Fibroblast of skin of right quadriceps (primary cell): ENCODE measurements around the gene DNA2.
"Not testable (repeated sequence)": the region's sequence is repeated elsewhere in the genome, so short reads cannot be mapped to it uniquely, and the experiment has no call there.

Experiments
- DNase-seq: peaks from one replicate; pipeline ENCODE4 v3.0.0-alpha.2; 2013

DNA2 gene, protein sequence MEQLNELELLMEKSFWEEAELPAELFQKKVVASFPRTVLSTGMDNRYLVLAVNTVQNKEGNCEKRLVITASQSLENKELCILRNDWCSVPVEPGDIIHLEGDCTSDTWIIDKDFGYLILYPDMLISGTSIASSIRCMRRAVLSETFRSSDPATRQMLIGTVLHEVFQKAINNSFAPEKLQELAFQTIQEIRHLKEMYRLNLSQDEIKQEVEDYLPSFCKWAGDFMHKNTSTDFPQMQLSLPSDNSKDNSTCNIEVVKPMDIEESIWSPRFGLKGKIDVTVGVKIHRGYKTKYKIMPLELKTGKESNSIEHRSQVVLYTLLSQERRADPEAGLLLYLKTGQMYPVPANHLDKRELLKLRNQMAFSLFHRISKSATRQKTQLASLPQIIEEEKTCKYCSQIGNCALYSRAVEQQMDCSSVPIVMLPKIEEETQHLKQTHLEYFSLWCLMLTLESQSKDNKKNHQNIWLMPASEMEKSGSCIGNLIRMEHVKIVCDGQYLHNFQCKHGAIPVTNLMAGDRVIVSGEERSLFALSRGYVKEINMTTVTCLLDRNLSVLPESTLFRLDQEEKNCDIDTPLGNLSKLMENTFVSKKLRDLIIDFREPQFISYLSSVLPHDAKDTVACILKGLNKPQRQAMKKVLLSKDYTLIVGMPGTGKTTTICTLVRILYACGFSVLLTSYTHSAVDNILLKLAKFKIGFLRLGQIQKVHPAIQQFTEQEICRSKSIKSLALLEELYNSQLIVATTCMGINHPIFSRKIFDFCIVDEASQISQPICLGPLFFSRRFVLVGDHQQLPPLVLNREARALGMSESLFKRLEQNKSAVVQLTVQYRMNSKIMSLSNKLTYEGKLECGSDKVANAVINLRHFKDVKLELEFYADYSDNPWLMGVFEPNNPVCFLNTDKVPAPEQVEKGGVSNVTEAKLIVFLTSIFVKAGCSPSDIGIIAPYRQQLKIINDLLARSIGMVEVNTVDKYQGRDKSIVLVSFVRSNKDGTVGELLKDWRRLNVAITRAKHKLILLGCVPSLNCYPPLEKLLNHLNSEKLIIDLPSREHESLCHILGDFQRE

DNA sequence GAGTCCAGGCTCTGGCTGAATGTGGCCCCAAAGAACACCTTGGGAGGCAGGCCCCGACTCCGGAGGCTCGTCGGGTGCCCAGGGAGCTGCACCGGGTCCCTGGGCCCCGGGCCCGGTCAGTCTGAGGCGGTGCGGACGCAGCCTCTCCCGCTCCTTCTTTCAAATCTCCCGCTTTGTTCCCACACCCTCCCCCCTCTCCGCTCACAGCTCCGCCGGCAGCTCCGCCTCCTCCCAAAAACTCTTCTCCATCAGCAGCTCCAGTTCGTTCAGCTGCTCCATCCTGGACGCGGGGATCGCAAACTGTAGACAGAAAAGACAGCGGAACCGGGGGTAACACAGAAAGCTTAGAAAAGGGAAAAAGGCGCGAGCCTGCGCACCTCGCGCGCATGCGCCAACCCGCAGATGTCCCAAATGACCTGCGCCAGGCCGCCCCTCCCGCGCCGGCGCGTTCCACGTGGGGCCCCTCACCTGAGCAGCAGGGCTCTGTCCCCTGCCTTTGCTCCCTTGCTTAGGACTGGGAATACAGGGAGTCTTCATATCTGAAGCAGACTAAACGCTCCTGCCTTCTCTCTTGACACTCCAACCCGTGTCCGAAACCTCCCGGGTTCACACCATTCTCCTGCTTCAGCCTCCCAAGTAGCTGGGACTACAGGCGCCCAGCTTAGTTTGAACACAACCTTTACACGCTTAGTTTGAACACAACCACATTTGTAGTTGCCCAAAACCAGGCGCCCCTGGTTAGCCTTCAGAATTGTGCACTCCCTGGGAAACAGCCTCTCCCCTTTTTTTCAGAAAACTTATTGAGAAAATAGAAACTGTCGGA lies at the start of gene DNA2:
TSS of gene DNA2 (minus strand) at position 388 of the 823 bp plus-strand sequence. CDS start at position 279, 109 bp downstream.
- DNase-seq, result peak; percentile 77

DNA sequence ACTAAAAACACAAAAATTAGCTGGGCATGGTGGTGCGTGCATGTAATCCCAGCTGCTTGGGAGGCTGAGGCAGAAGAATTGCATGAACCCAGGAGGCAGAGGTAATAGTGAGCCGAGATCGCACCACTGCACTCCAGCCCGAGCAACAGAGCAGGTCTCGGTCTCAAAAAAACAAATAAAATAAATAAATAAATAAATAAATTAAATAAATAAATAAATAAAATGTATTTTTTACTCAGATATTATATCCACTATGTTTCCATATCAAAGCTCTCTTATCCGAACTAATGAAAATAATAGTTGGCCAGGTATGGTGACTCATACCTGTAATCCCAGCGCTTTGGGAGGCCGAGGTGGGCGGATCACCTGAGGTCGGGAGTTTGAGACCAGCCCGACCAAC lies 46.8 kb upstream of the DNA2 start:
- DNase-seq, result not testable (repeated sequence)

DNA sequence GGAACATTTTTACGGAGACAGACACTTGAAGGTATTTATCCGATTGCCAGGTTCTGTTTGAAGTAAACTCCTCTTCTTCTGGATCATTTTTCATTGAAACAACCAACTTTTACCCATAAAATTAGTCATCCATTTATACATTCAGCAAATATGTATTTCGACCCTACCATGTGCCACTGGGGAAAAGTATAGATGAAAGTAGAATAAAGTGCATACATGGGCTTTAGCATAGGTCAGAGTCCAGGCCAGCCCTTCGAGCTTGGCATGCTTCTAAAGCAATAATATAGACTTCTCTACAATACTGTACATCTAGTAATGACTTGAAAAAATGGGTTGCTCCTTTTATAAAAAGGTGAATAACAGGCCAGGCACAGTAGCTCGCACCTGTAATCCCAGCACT lies 45.4 kb upstream of the DNA2 start:
- peak; percentile 37 for DNase-seq

DNA sequence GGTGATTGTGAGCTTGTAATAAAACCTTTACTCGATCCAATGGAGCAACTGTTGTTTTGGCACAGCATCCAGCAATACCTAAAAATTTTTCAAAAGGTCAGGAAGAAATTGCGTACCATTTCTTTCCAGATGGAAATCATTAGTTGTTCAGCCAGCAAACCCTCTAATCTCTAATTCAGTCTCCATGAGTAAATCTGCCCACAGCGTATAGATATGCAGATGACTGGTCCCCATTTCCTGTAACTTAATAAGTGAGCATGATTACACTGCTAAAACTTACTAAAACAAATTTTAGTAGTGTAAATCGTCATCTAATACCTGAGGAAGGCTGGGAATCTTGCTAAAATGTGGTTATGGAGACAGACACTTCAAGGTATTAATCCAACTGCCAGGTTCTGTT lies 45.0 kb upstream of the DNA2 start:
- peak; percentile 87 for DNase-seq

DNA sequence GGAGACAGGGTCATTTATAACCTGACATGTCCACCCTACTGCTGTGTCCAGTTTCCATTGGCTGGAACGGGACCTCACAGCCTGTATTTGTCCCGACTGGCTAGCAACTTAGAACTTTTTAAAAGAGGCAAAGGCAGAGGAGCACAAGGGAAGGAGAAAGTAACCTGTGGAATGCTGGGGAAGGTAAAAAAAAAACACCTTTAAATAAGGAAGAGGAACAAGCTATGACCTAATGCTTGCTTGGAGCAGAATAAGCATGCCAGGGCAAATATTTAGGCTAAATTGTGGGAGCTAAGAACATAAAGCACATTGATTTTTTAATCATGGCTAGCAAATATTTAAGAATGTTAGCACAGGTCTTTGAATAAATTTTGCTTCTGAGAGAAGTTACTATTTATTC lies 44.4 kb upstream of the DNA2 start:
- DNase-seq, result not testable (repeated sequence)

DNA sequence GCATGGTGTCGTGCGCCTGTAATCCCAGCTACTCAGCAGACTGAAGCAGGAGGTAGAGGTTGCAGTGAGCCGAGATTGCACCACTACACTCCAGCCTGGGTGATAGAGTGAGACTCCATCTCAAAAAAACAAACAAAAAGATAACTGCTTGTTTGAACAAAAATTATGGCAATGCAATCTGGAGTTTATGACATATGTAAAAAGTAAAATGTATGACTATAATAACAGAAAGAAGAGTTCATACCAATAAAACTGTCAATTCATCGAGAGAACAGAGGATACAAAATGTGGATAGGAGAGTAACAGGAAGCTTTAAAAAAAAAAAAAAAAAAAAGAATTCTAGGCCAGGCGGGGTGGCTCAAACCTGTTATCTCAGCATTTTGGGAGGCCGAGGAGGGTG lies 36.3 kb upstream of the DNA2 start:
- no peak for DNase-seq

DNA sequence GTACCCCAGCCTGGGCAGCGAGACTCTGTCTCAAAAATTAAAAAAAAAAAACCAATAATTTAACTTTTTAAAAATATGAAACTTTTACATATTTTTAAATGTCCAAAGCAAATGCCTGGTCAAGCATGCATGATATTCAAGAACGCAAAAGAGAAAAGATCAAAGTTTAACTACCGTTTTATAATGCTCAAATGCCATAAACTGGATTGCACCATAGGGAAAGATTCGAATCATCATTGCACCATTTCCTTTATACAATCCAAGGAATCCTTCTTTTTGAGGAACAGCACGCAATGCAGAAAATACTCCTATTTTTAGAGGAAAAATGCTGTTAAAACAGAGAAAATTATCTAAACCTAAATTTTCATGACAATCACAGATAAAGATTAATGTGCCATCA lies 34.6 kb upstream of the DNA2 start:
- DNase-seq, result peak; percentile 17

DNA sequence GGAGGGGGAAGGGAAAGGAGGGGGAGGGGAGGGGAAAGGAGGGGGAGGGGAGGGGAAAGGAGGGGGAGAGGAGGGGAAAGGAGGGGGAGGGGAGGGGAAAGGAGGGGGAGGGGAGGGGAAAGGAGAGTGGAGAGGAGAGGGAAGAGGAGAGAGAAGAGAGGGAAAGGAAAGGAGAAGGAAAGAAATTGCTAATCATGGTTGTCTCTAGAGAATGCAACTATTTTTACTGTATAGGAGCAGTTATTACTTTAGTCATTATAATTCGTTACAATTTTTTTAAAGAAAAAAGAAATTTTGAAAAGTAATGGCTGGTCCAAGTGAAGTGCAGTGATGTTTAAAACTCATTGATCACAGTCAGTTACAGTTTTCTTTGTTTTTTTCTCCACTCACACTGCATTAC lies 31.1 kb upstream of the DNA2 start:
- no peak for DNase-seq

DNA sequence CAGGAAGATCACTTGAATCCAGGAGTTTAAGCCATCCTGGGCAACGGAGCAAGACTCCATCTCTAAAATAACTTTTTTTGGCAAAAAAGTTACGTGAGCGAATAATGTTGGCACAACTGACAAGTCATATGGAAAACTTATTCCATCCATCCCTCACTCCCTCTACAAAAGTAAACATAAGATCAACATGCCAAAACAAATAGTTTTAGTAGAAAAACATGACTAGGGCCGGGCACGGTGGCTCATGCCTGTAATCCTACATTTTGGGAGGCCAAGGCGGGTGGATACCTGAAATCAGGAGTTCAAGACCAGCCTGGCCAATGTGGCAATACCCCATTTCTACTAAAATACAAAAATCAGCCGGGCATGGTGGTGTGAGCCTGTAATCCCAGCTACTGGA lies 29.9 kb upstream of the DNA2 start:
- no peak for DNase-seq

DNA sequence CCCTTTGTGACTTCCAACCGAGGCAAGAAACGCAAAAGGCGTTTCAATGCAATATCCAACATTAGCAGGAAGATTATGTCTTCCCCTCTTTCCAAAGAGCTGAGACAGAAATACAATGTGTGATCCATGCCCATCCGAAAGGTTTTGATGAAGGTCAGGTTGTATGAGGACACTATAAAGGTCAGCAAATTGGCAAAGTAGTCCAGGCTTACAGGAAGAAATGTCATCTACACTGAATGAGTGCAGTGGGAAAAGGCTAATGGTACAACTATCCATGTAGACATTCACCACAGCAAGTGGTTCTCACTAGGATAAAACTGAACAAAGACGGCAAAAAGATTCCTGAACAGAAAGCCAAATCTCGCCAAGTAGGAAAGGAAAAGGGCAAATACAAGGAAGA lies 27.8 kb upstream of the DNA2 start:
- DNase-seq, result no peak

DNA sequence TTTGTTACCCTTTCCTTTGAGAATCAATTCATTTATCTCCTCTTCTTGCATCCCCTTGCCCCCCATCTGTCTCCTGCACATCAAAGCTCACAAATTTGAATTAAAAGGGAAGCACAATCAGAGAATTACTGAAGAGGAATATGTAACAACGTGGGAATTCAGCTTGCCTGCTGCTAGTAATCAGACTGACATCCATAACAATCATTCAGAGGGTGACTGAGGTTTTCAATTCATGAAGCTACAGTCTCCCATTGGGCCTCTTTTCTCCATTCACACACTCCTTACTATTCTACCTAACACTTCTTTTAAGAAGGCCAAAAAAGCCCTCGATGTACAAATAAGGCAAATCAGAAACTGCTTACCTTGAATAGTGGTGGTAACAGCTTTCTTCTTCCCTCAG lies 24.3 kb upstream of the DNA2 start:
- DNase-seq, result no peak

DNA sequence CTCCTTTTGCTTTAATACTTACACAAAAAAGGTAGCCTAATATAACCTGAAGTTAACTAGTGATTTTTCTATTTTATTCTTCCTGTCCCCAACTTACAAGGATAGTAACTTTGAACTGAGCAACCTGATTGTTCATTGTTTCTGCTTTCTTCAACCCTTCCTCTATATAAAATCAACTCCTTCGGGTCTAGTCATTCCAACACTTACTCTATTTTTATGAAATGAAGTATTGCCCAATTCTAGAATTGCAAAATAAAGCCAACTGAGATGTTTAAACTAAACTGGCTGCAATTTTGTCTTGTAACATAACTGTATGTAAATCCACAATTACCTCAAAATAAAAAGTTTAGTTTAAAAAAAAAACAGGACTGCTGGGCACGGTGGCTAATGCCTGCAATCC lies 20.3 kb upstream of the DNA2 start:
- DNase-seq, result no peak

DNA sequence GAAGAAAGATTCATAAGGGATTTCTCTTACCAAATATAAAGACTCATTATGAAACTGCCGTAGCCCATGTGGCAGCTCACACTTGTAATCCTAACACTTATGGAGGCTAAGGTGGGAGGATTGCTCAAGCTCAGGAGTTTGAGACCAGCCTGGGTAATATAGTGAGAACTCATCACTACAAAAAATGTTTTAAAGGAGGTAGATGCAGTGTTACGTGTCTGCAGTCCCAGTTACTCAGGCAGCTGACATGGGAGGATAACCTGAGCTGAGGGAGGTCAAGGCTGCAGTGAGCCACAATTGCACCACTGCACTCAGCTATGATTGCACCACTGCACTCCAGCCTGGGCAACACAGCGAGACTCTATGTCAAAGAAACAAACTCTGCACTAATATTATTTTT lies 18.1 kb upstream of the DNA2 start:
- DNase-seq, result no peak

DNA sequence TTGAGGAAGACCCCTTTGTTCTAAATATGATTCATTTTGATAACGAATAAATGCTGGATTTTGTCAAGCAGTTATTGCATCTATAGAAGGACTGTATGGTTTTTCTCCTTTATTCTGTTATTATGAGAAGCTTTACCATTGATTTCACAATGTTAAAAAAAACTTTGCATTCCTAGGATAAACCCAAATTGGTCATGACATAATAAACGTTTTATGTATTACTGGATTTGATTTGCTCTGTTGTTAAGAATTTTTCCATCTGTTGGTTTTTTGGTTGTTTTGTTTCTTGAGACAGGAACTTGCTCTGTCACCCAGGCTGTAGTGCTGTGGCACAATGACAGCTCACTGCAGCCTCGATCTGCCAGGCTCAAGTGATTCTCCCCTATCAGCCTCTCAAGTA lies 2.2 kb upstream of the DNA2 start:
- no peak for DNase-seq

DNA sequence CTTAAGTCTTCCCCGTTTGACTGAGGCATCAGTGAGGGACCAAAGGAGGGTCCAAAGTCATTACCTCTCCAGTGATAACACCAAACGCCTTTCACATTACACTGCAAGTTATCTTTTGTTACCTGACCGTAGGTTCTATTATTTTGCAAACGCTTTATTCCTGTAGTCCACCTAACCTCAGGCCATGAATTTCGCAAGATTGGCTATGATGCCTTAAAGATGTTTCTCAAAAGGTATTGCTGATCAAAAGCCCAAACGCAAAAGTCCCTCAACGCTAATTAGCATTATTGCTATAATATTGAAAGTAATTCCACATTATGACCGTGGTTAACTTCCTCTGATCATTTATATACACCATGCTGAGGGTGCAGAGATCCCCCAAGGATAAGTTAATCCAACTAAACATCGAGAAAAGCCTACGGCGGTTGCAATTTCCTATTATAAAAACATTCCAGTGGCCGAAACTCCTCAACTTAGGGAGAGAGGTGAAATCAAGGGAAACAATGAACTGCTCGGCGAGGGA lies 649 bp downstream of the DNA2 start:
- DNase-seq, result no peak

DNA sequence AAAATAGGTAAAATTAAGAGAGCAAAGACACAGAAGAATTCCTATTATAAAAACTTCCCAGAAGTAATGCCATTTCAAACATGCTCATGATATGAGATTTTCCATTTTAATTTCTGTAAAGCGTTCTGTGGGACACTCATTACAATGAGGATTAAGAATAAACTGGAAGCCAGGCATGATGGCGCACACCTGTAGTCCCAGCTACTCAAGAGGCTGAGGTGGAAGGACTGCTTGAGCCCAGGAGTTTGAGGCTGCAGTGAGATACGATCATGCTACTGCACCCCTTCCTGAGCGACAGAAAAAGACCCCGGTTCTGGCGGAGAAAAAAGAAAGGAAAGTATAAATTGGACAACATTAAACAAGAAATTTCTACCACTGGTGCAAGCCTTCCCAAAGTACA lies 1.5 kb downstream of the DNA2 start:
- DNase-seq, result no peak

DNA sequence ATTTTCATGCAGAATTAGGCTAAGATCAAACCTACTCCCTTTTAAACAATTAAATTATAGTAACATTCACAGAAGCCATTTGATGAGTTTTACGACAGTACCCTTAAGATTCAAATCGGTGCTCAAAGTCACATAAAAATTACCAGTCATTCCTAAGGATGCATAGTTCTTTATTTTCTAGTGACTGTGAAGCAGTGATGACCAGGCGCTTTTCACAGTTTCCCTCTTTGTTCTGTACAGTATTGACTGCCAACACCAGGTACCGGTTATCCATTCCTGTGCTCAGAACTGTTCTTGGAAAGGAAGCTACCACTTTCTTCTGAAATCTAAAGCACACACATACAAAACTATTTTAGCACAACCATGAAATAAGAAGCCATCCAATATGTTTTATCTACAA lies 1.9 kb downstream of the DNA2 start:
- no peak for DNase-seq

DNA sequence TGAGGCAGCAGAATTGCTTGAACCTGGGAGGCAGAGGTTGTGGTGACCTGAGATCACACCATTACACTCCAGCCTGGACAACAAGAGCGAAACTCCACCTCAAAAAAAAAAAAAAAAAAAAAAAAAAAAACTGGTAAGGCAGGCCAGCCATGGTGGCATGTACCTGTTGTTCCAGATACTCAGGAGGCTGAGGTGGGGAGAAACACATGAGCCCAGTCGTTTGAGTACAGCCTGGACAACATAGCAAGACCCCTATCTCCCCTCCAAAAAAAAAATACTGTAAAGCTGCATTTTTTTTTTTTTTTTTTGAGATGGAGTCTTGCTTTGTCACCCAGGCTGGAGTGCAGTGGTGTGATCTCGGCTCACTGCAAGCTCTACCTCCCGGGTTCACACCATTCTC lies 7.0 kb downstream of the DNA2 start:
- DNase-seq, result not testable (repeated sequence)

DNA sequence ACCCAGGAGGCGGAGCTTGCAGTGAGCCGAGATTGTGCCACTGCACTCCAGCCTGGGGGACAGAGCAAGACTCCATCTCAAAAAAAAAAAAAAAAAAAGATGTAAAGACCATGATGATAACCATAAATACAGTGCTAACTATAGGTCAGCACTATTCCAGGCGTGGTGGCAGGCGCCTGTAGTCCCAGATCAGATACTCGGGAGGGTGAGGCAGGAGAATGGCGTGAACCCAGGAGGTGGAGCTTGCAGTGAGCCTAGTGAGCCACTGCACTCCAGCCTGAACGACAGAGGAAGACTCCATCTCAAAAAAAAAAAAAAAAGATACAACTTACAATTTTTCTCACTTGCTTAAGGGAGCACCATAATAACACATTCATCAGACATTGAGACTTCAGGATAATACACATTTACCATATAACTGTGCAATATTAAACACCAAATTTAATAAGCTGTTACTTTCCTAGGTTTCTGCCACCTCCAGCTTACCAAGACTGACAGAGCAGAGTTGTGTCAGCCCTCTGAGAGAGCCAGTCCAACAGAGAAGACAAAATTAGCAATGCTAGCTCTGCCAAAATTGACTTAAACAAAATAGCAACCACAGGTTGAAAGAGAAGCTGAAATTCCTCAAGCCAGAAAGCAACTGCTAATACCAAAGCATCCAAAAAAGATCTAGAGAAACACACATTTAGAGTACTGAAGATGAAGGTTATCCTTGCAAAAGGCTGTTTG lies 8.2 kb downstream of the DNA2 start:
- DNase-seq, result no peak

DNA sequence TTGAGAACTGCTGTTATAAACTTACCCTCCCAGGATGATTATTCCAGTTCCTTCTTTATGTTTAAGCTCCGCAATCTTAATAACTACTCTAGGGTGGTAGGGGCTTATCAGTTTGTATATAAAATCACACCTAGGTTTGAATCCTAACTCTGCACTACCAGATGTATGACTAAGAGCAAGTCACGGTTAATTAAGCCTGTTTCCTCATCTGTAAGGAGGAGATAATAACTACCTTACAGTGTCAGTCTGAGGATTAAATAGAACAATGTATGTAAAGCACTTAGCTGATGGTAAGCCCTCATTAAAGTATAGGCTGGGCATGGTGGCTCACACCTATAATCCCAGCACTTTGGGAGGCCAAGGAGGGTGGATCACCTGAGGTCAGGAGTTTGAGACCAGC lies 9.2 kb downstream of the DNA2 start:
- DNase-seq, result no peak

DNA sequence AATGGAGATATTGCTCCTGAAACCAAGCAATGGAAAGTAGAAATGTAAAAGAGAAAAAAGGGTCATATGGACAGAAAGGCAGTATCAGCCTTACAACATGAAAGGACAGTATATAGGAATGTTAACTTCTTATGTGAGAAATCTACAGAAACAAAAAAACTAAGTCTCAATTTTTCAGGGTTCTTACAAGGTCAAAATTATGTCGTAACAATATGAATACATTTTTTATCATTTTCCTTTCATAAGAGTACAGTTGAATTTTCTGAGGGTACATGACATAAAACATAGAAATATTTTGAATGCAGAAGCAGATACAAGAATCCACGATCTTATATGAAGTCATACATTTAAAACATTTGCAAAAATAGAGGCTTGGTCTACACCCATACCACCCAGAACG lies 10.7 kb downstream of the DNA2 start:
- no peak for DNase-seq

DNA sequence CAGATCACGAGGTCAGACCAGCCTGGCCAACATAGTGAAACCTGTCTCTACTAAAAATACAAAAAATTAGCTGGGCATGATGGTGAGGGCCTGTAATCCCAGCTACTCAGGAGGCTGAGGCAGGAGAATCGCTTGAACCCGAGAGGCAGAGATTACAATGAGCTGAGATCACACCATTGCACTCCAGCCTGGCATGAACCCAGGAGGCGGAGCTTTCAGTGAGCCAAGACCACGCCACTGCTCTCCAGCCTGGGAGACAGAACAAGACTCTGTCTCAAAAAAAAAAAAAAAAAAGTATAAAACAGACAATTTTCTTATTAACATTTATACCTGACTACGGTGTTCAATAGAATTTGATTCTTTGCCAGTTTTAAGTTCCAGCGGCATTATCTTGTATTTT lies 22.1 kb downstream of the DNA2 start:
- peak; percentile 73 for DNase-seq
